Activated B cell treated with CpG ODN at 0.5 μM for 24 hours (primary cell): ENCODE data around the gene PIGV. TPM values are rescaled to one million over a fixed set of nuclear protein-coding genes. Genes with fewer than 3 reads are reported as not detected.

ENCODE experiments used
- ATAC-seq: fragments of 200-7000 bp; cut with Tn5 transposase; one replicate; pipeline ENCODE4 v1.10.0; 2021; ENCODE audit warnings: low read depth, mild to moderate bottlenecking, moderate library complexity
- CTCF ChIA-PET: fragments of 350-600 bp; sonication (Branson Sonifier 250); formaldehyde crosslinking; loops from one replicate; lab custom pipeline; 2021; ENCODE audit warnings: antibody characterized with exemption; lab: Charles Lee
- POLR2A ChIA-PET: fragments of 350-600 bp; sonication (Branson Sonifier 250); formaldehyde crosslinking; loops from one replicate; lab custom pipeline; 2021; ENCODE audit warnings: antibody characterized with exemption; lab: Charles Lee
- DNase-seq: peaks from one replicate; pipeline ENCODE4 v3.0.0; 2022
- H3K27ac Mint-ChIP-seq: one replicate; pipeline ENCODE4 v1.8.0; 2020; ENCODE audit warnings: mixed read lengths
- H3K27me3 Mint-ChIP-seq: one replicate; pipeline ENCODE4 v1.8.0; 2021; ENCODE audit warnings: mixed read lengths
- H3K36me3 Mint-ChIP-seq: one replicate; pipeline ENCODE4 v1.8.0; 2021; ENCODE audit warnings: low read depth, mixed read lengths
- H3K4me1 Mint-ChIP-seq: one replicate; pipeline ENCODE4 v1.8.0; 2021; ENCODE audit warnings: mixed read lengths
- H3K4me3 Mint-ChIP-seq: one replicate; pipeline ENCODE4 v1.8.0; 2020; ENCODE audit warnings: mild to moderate bottlenecking, mixed read lengths
- H3K9me3 Mint-ChIP-seq: one replicate; pipeline ENCODE4 v1.8.0; 2020; ENCODE audit warnings: mixed read lengths
- CTCF ChIP-seq: fragments of 200-600 bp; IDR thresholded peaks from one replicate; pipeline ENCODE4 v1.8.0; 2022; ENCODE audit warnings: antibody characterized with exemption, mild to moderate bottlenecking
- intact Hi-C: fragments of 100-400 bp; cut with micrococcal nuclease; formaldehyde crosslinking; loops from one replicate; pipeline ENCODE4 v1.15.1; 2024
- total RNA-seq: library from RNA; stranded (reverse); gene quantifications from 2 replicates; pipeline ENCODE4 v1.2.3, GENCODE V29; 2022

PIGV gene
- total RNA-seq, 1 donor from 2014 or later = 35.4 TPM

GRCh38 chr1:26811057-26811456, 23.3 kb downstream of the PIGV start:
- no peak for ATAC-seq
- intact Hi-C loops = no loop called here

GRCh38 chr1:26811708-26812107, 24.0 kb downstream of the PIGV start:
- ATAC-seq = no peak
- Mint-ChIP-seq H3K36me3 (no peaks in the 10 kb centered on the region), H3K9me3 (no peaks in the 10 kb centered on the region), H3K4me1 (peaks cover 4% of the 10 kb centered on the region), H3K27me3 (peaks cover 4% of the 10 kb centered on the region), H3K27ac (no peak overlapping the region), H3K4me3 (no peak overlapping the region)
- TF ChIP-seq CTCF = no peak
- ChIA-PET CTCF (interaction anchor here (0.7 to 5.1 kb wide), 6 partner anchors 9 to 210 kb away, joined by 3 to 48 read pairs (median 18); no protein-coding TSS in a partner anchor), POLR2A (interaction anchor here (0.7 to 1.5 kb wide), 4 partner anchors 9 to 45 kb away, joined by 3 to 11 read pairs (median 3); no protein-coding TSS in a partner anchor)
- DNase-seq = no peak
- intact Hi-C loops = no loop called here

More at GRCh38 chr1:26811057-26811456, 23.3 kb downstream of the PIGV start:
- H3K36me3 Mint-ChIP-seq = no peaks in the 10 kb centered on the region
- ChIA-PET POLR2A (interaction anchor here (0.6 to 1.7 kb wide), 7 partner anchors 10 to 54 kb away, joined by 3 to 11 read pairs (median 3); no protein-coding TSS in a partner anchor), CTCF (interaction anchor here (0.7 to 5.1 kb wide), 11 partner anchors 10 to 111 kb away, joined by 3 to 48 read pairs (median 5); no protein-coding TSS in a partner anchor)
- H3K4me3 Mint-ChIP-seq = no peak overlapping the region
- H3K27me3 Mint-ChIP-seq = peaks cover 1% of the 10 kb centered on the region
- H3K9me3 Mint-ChIP-seq = no peaks in the 10 kb centered on the region
- no peak overlapping the region for H3K27ac Mint-ChIP-seq
- no peak for TF ChIP-seq CTCF
- peaks cover 4% of the 10 kb centered on the region for H3K4me1 Mint-ChIP-seq
- DNase-seq = no peak

DNA sequence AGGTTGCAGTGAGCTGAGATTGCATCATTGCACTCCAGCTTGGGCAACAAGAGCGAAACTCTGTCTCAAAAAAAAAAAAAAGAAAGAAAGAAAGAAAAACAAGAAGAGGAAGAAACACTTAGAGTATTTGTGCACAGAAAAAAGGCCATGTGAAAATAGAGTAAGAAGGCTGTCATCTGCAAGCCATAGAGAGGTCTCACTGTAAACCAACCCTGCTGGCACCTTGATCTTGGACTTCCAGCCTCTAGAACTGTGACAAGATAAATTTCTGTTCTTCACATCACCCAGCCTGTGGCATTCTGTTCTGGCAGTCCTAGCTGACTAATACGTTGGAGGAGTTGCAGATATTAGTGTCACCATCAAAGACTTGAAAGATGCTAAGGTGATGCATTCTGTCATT, 26.6 kb downstream of the PIGV start:
- Mint-ChIP-seq H3K27me3 (peaks cover 4% of the 10 kb centered on the region), H3K9me3 (no peaks in the 10 kb centered on the region), H3K27ac (no peak overlapping the region), H3K4me1 (peaks cover 7% of the 10 kb centered on the region), H3K4me3 (no peak overlapping the region), H3K36me3 (no peaks in the 10 kb centered on the region)
- ChIA-PET CTCF (no interaction called here), POLR2A (interaction anchor here (0.6 kb wide), 1 partner anchor 188 kb away, joined by 3 read pairs; no protein-coding TSS in a partner anchor)
- intact Hi-C loops = no loop called here
- DNase-seq = no peak
- no peak for TF ChIP-seq CTCF
- no peak for ATAC-seq

GRCh38 chr1:26814893-26815292, 27.1 kb downstream of the PIGV start:
- no peak overlapping the region for H3K27ac Mint-ChIP-seq
- H3K9me3 Mint-ChIP-seq = no peaks in the 10 kb centered on the region
- no peaks in the 10 kb centered on the region for H3K36me3 Mint-ChIP-seq
- no peak for TF ChIP-seq CTCF
- ATAC-seq (no peak), DNase-seq (no peak)
- intact Hi-C loops = no loop called here
- POLR2A ChIA-PET = no interaction called here
- H3K27me3 Mint-ChIP-seq = peaks cover 4% of the 10 kb centered on the region
- CTCF ChIA-PET = no interaction called here
- H3K4me3 Mint-ChIP-seq = no peak overlapping the region
- peaks cover 7% of the 10 kb centered on the region for H3K4me1 Mint-ChIP-seq

DNA sequence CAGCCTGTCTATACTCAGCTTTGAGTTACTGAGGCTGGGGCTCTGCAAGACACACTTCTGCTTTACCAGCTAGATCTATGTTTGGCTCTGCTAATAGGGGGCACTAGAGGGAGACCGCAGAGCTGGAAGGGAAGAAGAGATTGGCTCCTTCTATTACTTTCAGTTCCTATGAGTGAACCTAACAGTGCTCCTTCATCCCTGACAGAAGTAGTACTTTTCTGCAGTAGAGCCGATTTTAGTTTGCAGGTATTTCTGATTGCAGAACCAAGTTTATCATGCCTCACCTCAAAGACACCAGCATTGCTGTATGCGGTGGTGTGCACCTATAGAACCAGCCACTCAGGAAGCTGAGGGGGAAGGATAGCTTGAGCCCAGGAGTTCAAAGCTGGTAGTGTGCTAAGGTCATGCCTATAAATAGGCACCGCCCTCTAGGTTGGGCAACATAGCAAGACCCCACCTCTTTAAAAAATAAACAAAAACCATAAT, 33.1 kb downstream of the PIGV start:
- no peaks in the 10 kb centered on the region for H3K36me3 Mint-ChIP-seq
- H3K4me1 Mint-ChIP-seq = peaks cover 28% of the 10 kb centered on the region
- intact Hi-C loops = loop anchor here (1.0 to 2.0 kb wide), 3 partner anchors 12 to 278 kb away; no protein-coding TSS in a partner anchor
- DNase-seq (no peak), ATAC-seq (peak; percentile 100)
- H3K4me3 Mint-ChIP-seq = peak overlapping the region; percentile 55
- ChIA-PET CTCF (interaction anchor here (0.8 to 3.0 kb wide), 10 partner anchors 8 to 69 kb away, joined by 3 to 47 read pairs (median 8); partner anchors contain the start of genes GPN2 and PIGV), POLR2A (interaction anchor here (0.5 to 2.4 kb wide), 12 partner anchors 9 to 1423 kb away, joined by 3 to 40 read pairs (median 6); partner anchors contain the start of genes GPATCH3, GPN2 and HMGN2)
- peak overlapping the region; percentile 81 for H3K27ac Mint-ChIP-seq
- no peak for TF ChIP-seq CTCF
- H3K27me3 Mint-ChIP-seq = peaks cover 3% of the 10 kb centered on the region
- H3K9me3 Mint-ChIP-seq = no peaks in the 10 kb centered on the region
